ENCODE measurements around the gene ABHD16B. TPM values are rescaled to one million over a fixed set of nuclear protein-coding genes. Genes with fewer than 3 reads are reported as not detected.

Gene ABHD16B
- total and polyA plus RNA-seq, 10 of the 15 experiments (the other 5 are each of a cell fraction or from before 2014, with no cell fraction given), result 0.13 TPM; not detected in 9

DNA sequence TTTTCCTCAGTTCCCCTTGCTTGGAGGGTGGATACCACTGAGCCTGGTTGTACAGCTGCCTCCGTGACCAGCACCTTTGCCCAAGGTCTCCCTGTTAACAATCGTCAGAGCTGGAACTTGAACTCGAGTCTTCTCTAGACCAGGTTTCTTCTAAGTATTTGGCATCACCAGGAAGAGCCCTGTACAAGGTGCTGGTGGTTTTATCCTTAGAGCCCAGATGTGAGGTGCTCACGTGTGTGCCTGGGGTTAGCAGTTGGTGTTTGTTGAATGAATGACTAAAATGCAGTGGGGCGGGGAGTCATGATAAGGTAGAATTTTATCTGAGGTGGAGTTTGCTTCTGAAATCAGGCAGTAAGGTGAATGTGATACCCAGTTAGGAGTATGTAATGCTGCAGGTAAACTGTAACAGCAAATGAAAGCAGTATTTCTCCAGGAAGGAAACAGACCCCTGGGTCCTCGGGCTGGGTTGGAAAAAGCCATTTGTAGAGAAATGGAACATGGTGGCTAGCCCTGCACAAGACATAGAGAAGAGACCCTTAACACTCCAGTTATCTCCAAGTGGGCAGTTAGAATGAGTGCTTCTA, 36.8 kb downstream of the ABHD16B start:
- Histone ChIP-seq H3K79me2 (ENCODE audit: control insufficient read depth, insufficient read depth, low read length) (peaks cover 63% of the 10 kb centered on the region), H3K4me3 (no peak overlapping the region), H4K20me1 (ENCODE audit: control insufficient read depth, insufficient read depth) (peaks cover 5% of the 10 kb centered on the region), H2AFZ (ENCODE audit: control insufficient read depth, low read depth, low read length) (no peak overlapping the region), H3K36me3 (ENCODE audit: control insufficient read depth in 2 of 2, insufficient read depth in 2 of 2, low read length in 1 of 2) (no peaks in the 10 kb centered on the region; a peak in 3 of 4 replicates), H3K27ac (ENCODE audit: control insufficient read depth, insufficient read depth) (no peak overlapping the region), H3K27me3 (replicated peaks in 1 of 2; ENCODE audit: control insufficient read depth in 2 of 2, insufficient read depth in 2 of 2, low read length in 1 of 2) (no peaks in the 10 kb centered on the region), H3K9me3 (replicated peaks; ENCODE audit: control insufficient read depth, insufficient read depth, low read length) (no peaks in the 10 kb centered on the region), H3K4me1 (ENCODE audit: control insufficient read depth, insufficient read depth, low read length) (peaks cover 7% of the 10 kb centered on the region), H3K9ac (ENCODE audit: control insufficient read depth, insufficient read depth, low read length) (no peak overlapping the region), H3K4me2 (ENCODE audit: control insufficient read depth, insufficient read depth) (no peak overlapping the region; the same call in 1 of the 2 replicates)
- no peak for DNase-seq (ENCODE audit: low read depth, low spot score)
- FAIRE-seq, result no peak
- intact Hi-C loops (cut with micrococcal nuclease; ENCODE audit: unreplicated experiment) (no loop called here), in situ Hi-C loops (cut with MboI) (no loop called here)
- 94% methylated on average over 6 of the region's 6 CpGs for WGBS (ENCODE audit: insufficient coverage, insufficient replicate concordance, low lambda C conversion rate, missing lambda C conversion rate)
- ChIA-PET CTCF (interaction anchor here (1.0 kb wide), 1 partner anchor 76 kb away, joined by 4 read pairs; no protein-coding TSS in a partner anchor), RAD21 (ENCODE audit: unreplicated experiment) (no interaction called here), POLR2A (no interaction called here), SMC1A (ENCODE audit: uncharacterized antibody, unreplicated experiment) (no interaction called here)
- no peak for ATAC-seq
- no TSS peak for BruUV-seq (replicated peaks)
- TF ChIP-seq SMARCA5 (IDR thresholded peaks at IDR 0.05), result no peak
- TF ChIP-seq JUND (IDR thresholded peaks at IDR 0.05; ENCODE audit: low read depth, low read length), result no peak
- no peak for TF ChIP-seq GATAD2B (conservative IDR thresholded peaks at IDR 0.05; ENCODE audit: low read depth)
- TF ChIP-seq NFYA (IDR thresholded peaks at IDR 0.05; ENCODE audit: borderline replicate concordance, low read depth, low read length), result no peak
- no peak for TF ChIP-seq ASH2L (IDR thresholded peaks at IDR 0.05; ENCODE audit: borderline replicate concordance, low read depth)
- TF ChIP-seq, protein P1, sequence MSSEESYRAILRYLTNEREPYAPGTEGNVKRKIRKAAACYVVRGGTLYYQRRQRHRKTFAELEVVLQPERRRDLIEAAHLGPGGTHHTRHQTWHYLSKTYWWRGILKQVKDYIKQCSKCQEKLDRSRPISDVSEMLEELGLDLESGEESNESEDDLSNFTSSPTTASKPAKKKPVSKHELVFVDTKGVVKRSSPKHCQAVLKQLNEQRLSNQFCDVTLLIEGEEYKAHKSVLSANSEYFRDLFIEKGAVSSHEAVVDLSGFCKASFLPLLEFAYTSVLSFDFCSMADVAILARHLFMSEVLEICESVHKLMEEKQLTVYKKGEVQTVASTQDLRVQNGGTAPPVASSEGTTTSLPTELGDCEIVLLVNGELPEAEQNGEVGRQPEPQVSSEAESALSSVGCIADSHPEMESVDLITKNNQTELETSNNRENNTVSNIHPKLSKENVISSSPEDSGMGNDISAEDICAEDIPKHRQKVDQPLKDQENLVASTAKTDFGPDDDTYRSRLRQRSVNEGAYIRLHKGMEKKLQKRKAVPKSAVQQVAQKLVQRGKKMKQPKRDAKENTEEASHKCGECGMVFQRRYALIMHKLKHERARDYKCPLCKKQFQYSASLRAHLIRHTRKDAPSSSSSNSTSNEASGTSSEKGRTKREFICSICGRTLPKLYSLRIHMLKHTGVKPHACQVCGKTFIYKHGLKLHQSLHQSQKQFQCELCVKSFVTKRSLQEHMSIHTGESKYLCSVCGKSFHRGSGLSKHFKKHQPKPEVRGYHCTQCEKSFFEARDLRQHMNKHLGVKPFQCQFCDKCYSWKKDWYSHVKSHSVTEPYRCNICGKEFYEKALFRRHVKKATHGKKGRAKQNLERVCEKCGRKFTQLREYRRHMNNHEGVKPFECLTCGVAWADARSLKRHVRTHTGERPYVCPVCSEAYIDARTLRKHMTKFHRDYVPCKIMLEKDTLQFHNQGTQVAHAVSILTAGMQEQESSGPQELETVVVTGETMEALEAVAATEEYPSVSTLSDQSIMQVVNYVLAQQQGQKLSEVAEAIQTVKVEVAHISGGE (CRISPR knock-in tag; IDR thresholded peaks at IDR 0.05), result no peak
- TF ChIP-seq RFX5 (IDR thresholded peaks at IDR 0.05; ENCODE audit: low read depth, low read length), result no peak
- no peak for TF ChIP-seq HCFC1 (IDR thresholded peaks at IDR 0.05; ENCODE audit: low read length)
- no peak for TF ChIP-seq ZNF24 (IDR thresholded peaks at IDR 0.05)
- no peak for TF ChIP-seq IKZF1 (conservative IDR thresholded peaks at IDR 0.05)
